GM21360 (cell line): ENCODE results near the gene PLPP4.

Experiments
- ATAC-seq: cut with Tn5 transposase; IDR thresholded peaks from one replicate; pipeline ENCODE4 v1.9.1; 2021; ENCODE audit warnings: mild to moderate bottlenecking, moderate library complexity; ENCODE audit not compliant: unreplicated experiment

PLPP4 gene

GRCh38 chr10:120456143-120456625 is 843 bp upstream of the PLPP4 start:
- no peak for ATAC-seq

GRCh38 chr10:120457431-120458172 is 575 bp downstream of the PLPP4 start:
- ATAC-seq, result no peak

GRCh38 chr10:120458432-120458831 is 1.4 kb downstream of the PLPP4 start:
- ATAC-seq, result no peak

GRCh38 chr10:120459185-120459584 is 2.2 kb downstream of the PLPP4 start:
- ATAC-seq, result no peak

GRCh38 chr10:120460186-120460585 is 3.2 kb downstream of the PLPP4 start:
- ATAC-seq, result no peak

- no peak for ATAC-seq
Observed at GRCh38 chr10:120460776-120461175, 3.7 kb downstream of the PLPP4 start.

- ATAC-seq, result no peak
Observed at GRCh38 chr10:120462018-120462682, 5.1 kb downstream of the PLPP4 start.

- ATAC-seq, result no peak
Observed at GRCh38 chr10:120465138-120465537, 8.1 kb downstream of the PLPP4 start.

GRCh38 chr10:120466006-120466405 is 9.0 kb downstream of the PLPP4 start:
- ATAC-seq, result no peak

- ATAC-seq, result peak; percentile 80
Observed at GRCh38 chr10:120473593-120473992, 16.6 kb downstream of the PLPP4 start.

- ATAC-seq, result no peak
Observed at GRCh38 chr10:120474956-120475355, 17.9 kb downstream of the PLPP4 start.

GRCh38 chr10:120475844-120476791 is 19.1 kb downstream of the PLPP4 start:
- no peak for ATAC-seq

GRCh38 chr10:120477021-120477742 is 20.2 kb downstream of the PLPP4 start:
- ATAC-seq, result no peak

GRCh38 chr10:120477743-120478141 is 20.7 kb downstream of the PLPP4 start:
- ATAC-seq, result no peak

GRCh38 chr10:120478386-120478785 is 21.4 kb downstream of the PLPP4 start:
- ATAC-seq, result no peak

- no peak for ATAC-seq
Observed at GRCh38 chr10:120479506-120479905, 22.5 kb downstream of the PLPP4 start.

- ATAC-seq, result no peak
Observed at GRCh38 chr10:120480065-120480600, 23.1 kb downstream of the PLPP4 start.

GRCh38 chr10:120480848-120481247 is 23.8 kb downstream of the PLPP4 start:
- ATAC-seq, result no peak

GRCh38 chr10:120483006-120483405 is 26.0 kb downstream of the PLPP4 start:
- no peak for ATAC-seq

GRCh38 chr10:120483651-120484301 is 26.7 kb downstream of the PLPP4 start:
- no peak for ATAC-seq
